Naive thymus-derived CD4-positive, alpha-beta T cell (primary cell): Measurements from ENCODE around the gene TOP2A. TPM values are rescaled to one million over a fixed set of nuclear protein-coding genes. Genes with fewer than 3 reads are reported as not detected.
A peak's percentile ranks its signal among the peaks of the same experiment; 100 is the strongest.

ENCODE experiments used
- ATAC-seq: fragments of 150-1000 bp; cut with Tn5 transposase; 2 replicates; pipeline ENCODE4 v1.10.0; 2021; ENCODE audit warnings: mild to moderate bottlenecking, moderate library complexity
- CTCF ChIA-PET: fragments of 350-600 bp; sonication (Branson Sonifier 250); formaldehyde crosslinking; loops from one replicate; lab custom pipeline; 2021; ENCODE audit warnings: antibody characterized with exemption; lab: Charles Lee
- POLR2A ChIA-PET: fragments of 350-600 bp; sonication (Branson Sonifier 250); formaldehyde crosslinking; loops from one replicate; lab custom pipeline; 2021; ENCODE audit warnings: antibody characterized with exemption, inconsistent platforms; lab: Charles Lee
- DNase-seq, 9 donors: peaks; one replicate each; pipeline versions ENCODE4 v3.0.0 to v3.0.0-alpha.2; 2020 to 2022; ENCODE audit warnings: mixed read lengths in 1 of 9
- H3K27ac ChIP-seq: one replicate; pipeline ENCODE4 v1.7.0; 2013; ENCODE audit warnings: mild to moderate bottlenecking, low read depth, low read length, moderate library complexity
- H3K27me3 ChIP-seq, 2 donors: one replicate each; pipeline ENCODE4 v1.7.0; 2013; ENCODE audit warnings: low read length in 2 of 2, mild to moderate bottlenecking in 2 of 2, moderate library complexity in 2 of 2; ENCODE audit not compliant: control insufficient read depth in 2 of 2, insufficient read depth in 2 of 2
- H3K36me3 ChIP-seq, 3 experiments: 1 replicate in 2 of 3; 2 replicates in 1 of 3; pipeline ENCODE4 v1.7.0; 2013; ENCODE audit warnings: low read length in 3 of 3, mild to moderate bottlenecking in 3 of 3, moderate library complexity in 1 of 3; ENCODE audit not compliant: insufficient read depth in 3 of 3, control insufficient read depth in 2 of 3
- H3K4me1 ChIP-seq, 2 donors: one replicate each; pipeline ENCODE4 v1.7.0; 2013; ENCODE audit warnings: low read length in 2 of 2, mild to moderate bottlenecking in 2 of 2, moderate library complexity in 1 of 2; ENCODE audit not compliant: control insufficient read depth in 2 of 2, insufficient read depth in 2 of 2
- H3K4me3 ChIP-seq: 2 replicates; pipeline ENCODE4 v1.7.0; 2013; ENCODE audit warnings: mild to moderate bottlenecking, low read length
- H3K9me3 ChIP-seq, 3 experiments: 1 replicate in 2 of 3; 2 replicates in 1 of 3; pipeline ENCODE4 v1.7.0; 2013; ENCODE audit warnings: low read length in 3 of 3; ENCODE audit not compliant: control insufficient read depth in 2 of 3
- H3K27ac Mint-ChIP-seq, 9 donors: one replicate each; pipeline ENCODE4 v1.8.0; 2020 to 2022; ENCODE audit warnings: mixed read lengths in 9 of 9, mild to moderate bottlenecking in 8 of 9, moderate library complexity in 5 of 9, inconsistent platforms in 2 of 9
- H3K27me3 Mint-ChIP-seq, 5 donors: one replicate each; pipeline ENCODE4 v1.8.0; 2021 to 2022; ENCODE audit warnings: mixed read lengths in 5 of 5, mild to moderate bottlenecking in 1 of 5
- H3K36me3 Mint-ChIP-seq, 5 donors: one replicate each; pipeline ENCODE4 v1.8.0; 2020 to 2022; ENCODE audit warnings: mixed read lengths in 5 of 5, mild to moderate bottlenecking in 3 of 5, inconsistent platforms in 1 of 5
- H3K4me1 Mint-ChIP-seq, 7 donors: one replicate each; pipeline ENCODE4 v1.8.0; 2020 to 2022; ENCODE audit warnings: mixed read lengths in 7 of 7, mild to moderate bottlenecking in 3 of 7, inconsistent platforms in 1 of 7
- H3K4me3 Mint-ChIP-seq, 10 donors: one replicate each; pipeline ENCODE4 v1.8.0; 2020 to 2022; ENCODE audit warnings: mild to moderate bottlenecking in 10 of 10, mixed read lengths in 10 of 10, moderate library complexity in 6 of 10, inconsistent platforms in 2 of 10
- H3K9me3 Mint-ChIP-seq, 11 donors: one replicate each; pipeline ENCODE4 v1.8.0; 2020 to 2022; ENCODE audit warnings: mixed read lengths in 11 of 11, mild to moderate bottlenecking in 4 of 11, inconsistent platforms in 1 of 11, moderate library complexity in 1 of 11
- intact Hi-C, 2 donors: fragments of 100-400 bp; cut with micrococcal nuclease; formaldehyde crosslinking; loops; one replicate each; pipeline ENCODE4 v1.15.1; 2023
- polyA plus RNA-seq, 2 donors: library from polyadenylated mRNA; unstranded; fragments of 300-500 nt; fragmentation: Illumina TruSeq; gene quantifications; one replicate each; pipeline ENCODE4 v1.2.3, GENCODE V29; 2021
- total RNA-seq, 6 experiments: library from RNA in 5 of 6; stranded (reverse) in 5 of 6; gene quantifications; 1 replicate in 5 of 6; 2 replicates in 1 of 6; pipeline ENCODE4 v1.2.3 and lab custom pipeline; 2021 to 2026

Gene TOP2A
- total and polyA plus RNA-seq, 7 experiments from 2014 or later = 0.54 to 273 (median 1.2) TPM; not detected in 2

- peak overlapping the region in 3 of 9 donors; percentile 8 to 51 (median 22) for H3K27ac Mint-ChIP-seq
- peaks cover 0 to 17% (median 0%) of the 10 kb centered on the region in 5 donors for H3K36me3 Mint-ChIP-seq
- ATAC-seq = no peak
- H3K4me1 Mint-ChIP-seq = peaks cover 0 to 3% (median 0%) of the 10 kb centered on the region in 7 donors
- Histone ChIP-seq H3K27me3 (no peaks in the 10 kb centered on the region), H3K4me3 (no peak overlapping the region), H3K9me3 (no peaks in the 10 kb centered on the region), H3K4me1 (no peaks in the 10 kb centered on the region), H3K27ac (no peak overlapping the region), H3K36me3 (no peaks in the 10 kb centered on the region)
- H3K27me3 Mint-ChIP-seq = no peaks in the 10 kb centered on the region
- ChIA-PET POLR2A (no interaction called here), CTCF (no interaction called here)
- no peak overlapping the region for H3K4me3 Mint-ChIP-seq
- no peaks in the 10 kb centered on the region for H3K9me3 Mint-ChIP-seq
- intact Hi-C loops = no loop called here
- DNase-seq = no peak
Observed at GRCh38 chr17:40458851-40459482, 41.3 kb upstream of the TOP2A start.

GRCh38 chr17:40457964-40458791, 40.5 kb upstream of the TOP2A start:
- H3K4me1 Mint-ChIP-seq = peaks cover 0 to 2% (median 0%) of the 10 kb centered on the region in 7 donors
- no peak overlapping the region for H3K27ac Mint-ChIP-seq
- Histone ChIP-seq H3K27ac (no peak overlapping the region), H3K4me1 (no peaks in the 10 kb centered on the region), H3K27me3 (no peaks in the 10 kb centered on the region), H3K4me3 (no peak overlapping the region), H3K9me3 (no peaks in the 10 kb centered on the region), H3K36me3 (no peaks in the 10 kb centered on the region)
- peaks cover 0 to 23% (median 0%) of the 10 kb centered on the region in 5 donors for H3K36me3 Mint-ChIP-seq
- no peak for DNase-seq
- H3K4me3 Mint-ChIP-seq = no peak overlapping the region
- ChIA-PET POLR2A (interaction anchor here (0.6 kb wide), 1 partner anchor 23 kb away, joined by 5 read pairs; no protein-coding TSS in a partner anchor), CTCF (interaction anchor here (1.1 kb wide), 1 partner anchor 14 kb away, joined by 3 read pairs; no protein-coding TSS in a partner anchor)
- no peaks in the 10 kb centered on the region for H3K9me3 Mint-ChIP-seq
- no peak for ATAC-seq
- intact Hi-C loops = no loop called here
- H3K27me3 Mint-ChIP-seq = no peaks in the 10 kb centered on the region

- ChIA-PET CTCF (interaction anchor here (0.5 to 1.2 kb wide), 4 partner anchors 13 to 52 kb away, joined by 3 read pairs; no protein-coding TSS in a partner anchor), POLR2A (interaction anchor here (0.6 to 0.8 kb wide), 2 partner anchors 22 to 103 kb away, joined by 3 to 5 read pairs; no protein-coding TSS in a partner anchor)
- no peak for ATAC-seq
- no peak overlapping the region for H3K4me3 ChIP-seq
- no peak for DNase-seq
- Mint-ChIP-seq H3K36me3 (peaks cover 0 to 27% (median 0%) of the 10 kb centered on the region in 5 donors), H3K4me1 (peaks cover 0 to 2% (median 0%) of the 10 kb centered on the region in 7 donors), H3K9me3 (no peaks in the 10 kb centered on the region), H3K27me3 (no peaks in the 10 kb centered on the region), H3K4me3 (no peak overlapping the region), H3K27ac (no peak overlapping the region)
- intact Hi-C loops = no loop called here
- H3K27me3 ChIP-seq = no peaks in the 10 kb centered on the region
- no peaks in the 10 kb centered on the region for H3K9me3 ChIP-seq
- H3K36me3 ChIP-seq = no peaks in the 10 kb centered on the region
- H3K4me1 ChIP-seq = no peaks in the 10 kb centered on the region
- no peak overlapping the region for H3K27ac ChIP-seq
Observed at GRCh38 chr17:40457369-40457768, 39.7 kb upstream of the TOP2A start.

GRCh38 chr17:40456396-40456951, 38.8 kb upstream of the TOP2A start:
- Mint-ChIP-seq H3K27ac (no peak overlapping the region), H3K36me3 (peaks cover 0 to 30% (median 0%) of the 10 kb centered on the region in 5 donors), H3K9me3 (no peaks in the 10 kb centered on the region), H3K27me3 (no peaks in the 10 kb centered on the region), H3K4me1 (peaks cover 0 to 8% (median 0%) of the 10 kb centered on the region in 7 donors), H3K4me3 (no peak overlapping the region)
- ChIA-PET POLR2A (interaction anchor here (0.8 kb wide), 1 partner anchor 104 kb away, joined by 3 read pairs; no protein-coding TSS in a partner anchor), CTCF (interaction anchor here (1.2 to 2.2 kb wide), 5 partner anchors 9 to 76 kb away, joined by 3 to 10 read pairs (median 7); no protein-coding TSS in a partner anchor)
- no peaks in the 10 kb centered on the region for H3K27me3 ChIP-seq
- intact Hi-C loops = no loop called here
- H3K9me3 ChIP-seq = no peaks in the 10 kb centered on the region
- H3K4me1 ChIP-seq = no peaks in the 10 kb centered on the region
- H3K27ac ChIP-seq = no peak overlapping the region
- DNase-seq (no peak), ATAC-seq (no peak)
- H3K36me3 ChIP-seq = no peaks in the 10 kb centered on the region
- no peak overlapping the region for H3K4me3 ChIP-seq

GRCh38 chr17:40454613-40454995, 36.9 kb upstream of the TOP2A start:
- Histone ChIP-seq H3K36me3 (no peaks in the 10 kb centered on the region), H3K4me3 (no peak overlapping the region), H3K9me3 (no peaks in the 10 kb centered on the region), H3K4me1 (no peaks in the 10 kb centered on the region), H3K27ac (no peak overlapping the region), H3K27me3 (no peaks in the 10 kb centered on the region)
- intact Hi-C loops = no loop called here
- Mint-ChIP-seq H3K4me1 (peaks cover 0 to 13% (median 0%) of the 10 kb centered on the region in 7 donors), H3K36me3 (peaks cover 0 to 30% (median 0%) of the 10 kb centered on the region in 5 donors), H3K9me3 (no peaks in the 10 kb centered on the region), H3K4me3 (no peak overlapping the region), H3K27me3 (no peaks in the 10 kb centered on the region), H3K27ac (peak overlapping the region in 1 of 9 donors; percentile 2)
- ATAC-seq (no peak), DNase-seq (peak in 1 of 9 donors; percentile 4)
- ChIA-PET CTCF (interaction anchor here (0.6 to 2.2 kb wide), 3 partner anchors 10 to 78 kb away, joined by 3 to 10 read pairs (median 7); no protein-coding TSS in a partner anchor), POLR2A (interaction anchor here (1.3 kb wide), 1 partner anchor 72 kb away, joined by 3 read pairs; no protein-coding TSS in a partner anchor)

GRCh38 chr17:40453881-40454612, 36.4 kb upstream of the TOP2A start:
- H3K36me3 Mint-ChIP-seq = peaks cover 0 to 28% (median 0%) of the 10 kb centered on the region in 5 donors
- ATAC-seq (no peak), DNase-seq (peak in 1 of 9 donors; percentile 6)
- peak overlapping the region in 1 of 9 donors; percentile 2 for H3K27ac Mint-ChIP-seq
- Histone ChIP-seq H3K36me3 (no peaks in the 10 kb centered on the region), H3K27ac (no peak overlapping the region), H3K4me1 (no peaks in the 10 kb centered on the region), H3K27me3 (no peaks in the 10 kb centered on the region), H3K9me3 (no peaks in the 10 kb centered on the region), H3K4me3 (no peak overlapping the region)
- no peaks in the 10 kb centered on the region for H3K9me3 Mint-ChIP-seq
- CTCF ChIA-PET = no interaction called here
- intact Hi-C loops = no loop called here
- no peaks in the 10 kb centered on the region for H3K27me3 Mint-ChIP-seq
- H3K4me3 Mint-ChIP-seq = no peak overlapping the region
- peaks cover 0 to 11% (median 0%) of the 10 kb centered on the region in 7 donors for H3K4me1 Mint-ChIP-seq
- POLR2A ChIA-PET = no interaction called here
